GM23338 (cell line): Measurements from ENCODE around the gene SUMF1. TPM values are rescaled to one million over a fixed set of nuclear protein-coding genes. Genes with fewer than 3 reads are reported as not detected.

Experiments used
- ATAC-seq: fragments of 200-7000 bp; cut with Tn5 transposase; 3 replicates; pipeline ENCODE4 v1.9.1; 2020
- DNase-seq: peaks from one replicate; pipeline ENCODE4 v3.0.0-alpha.2; 2015; ENCODE audit warnings: low spot score
- H2AFZ ChIP-seq: fragments of 200-600 bp; sonication (generic); 2 replicates; pipeline ENCODE4 v1.8.0; 2016; ENCODE audit warnings: antibody characterized with exemption, mild to moderate bottlenecking, moderate library complexity
- H3F3A ChIP-seq: fragments of 200-600 bp; sonication (generic); replicated peaks from 2 replicates; pipeline ENCODE4 v1.8.0; 2017; ENCODE audit warnings: antibody characterized with exemption, mixed run types, low read depth
- H3K27ac ChIP-seq: fragments of 200-600 bp; sonication (generic); 2 replicates; pipeline ENCODE4 v1.6.1; 2016; ENCODE audit warnings: low read depth
- H3K27me3 ChIP-seq: fragments of 200-600 bp; sonication (generic); 2 replicates; pipeline ENCODE4 v1.8.0; 2016; ENCODE audit warnings: mild to moderate bottlenecking, mixed run types, moderate library complexity; ENCODE audit not compliant: insufficient read depth
- H3K36me3 ChIP-seq: fragments of 200-600 bp; sonication (generic); 2 replicates; pipeline ENCODE4 v1.8.0; 2016; ENCODE audit warnings: mild to moderate bottlenecking; ENCODE audit not compliant: insufficient read depth
- H3K4me1 ChIP-seq: fragments of 200-600 bp; sonication (generic); 2 replicates; pipeline ENCODE4 v1.8.0; 2016; ENCODE audit warnings: mild to moderate bottlenecking, moderate library complexity; ENCODE audit not compliant: insufficient read depth
- H3K4me2 ChIP-seq: fragments of 200-600 bp; sonication (generic); 2 replicates; pipeline ENCODE4 v1.7.1; 2017; ENCODE audit warnings: mixed run types
- H3K4me3 ChIP-seq: fragments of 200-600 bp; sonication (generic); 2 replicates; pipeline ENCODE4 v1.6.1; 2016; ENCODE audit warnings: mixed run types
- H3K79me2 ChIP-seq: fragments of 200-600 bp; sonication (generic); replicated peaks from 2 replicates; pipeline ENCODE4 v1.8.0; 2017; ENCODE audit warnings: mild to moderate bottlenecking; ENCODE audit not compliant: insufficient read depth
- H3K9me2 ChIP-seq: fragments of 200-600 bp; sonication (generic); 2 replicates; pipeline ENCODE4 v1.8.0; 2017; ENCODE audit not compliant: insufficient read depth
- H4K20me1 ChIP-seq: fragments of 200-600 bp; sonication (generic); replicated peaks from 2 replicates; pipeline ENCODE4 v1.8.0; 2017; ENCODE audit warnings: mild to moderate bottlenecking; ENCODE audit not compliant: insufficient read depth
- H3K27ac Mint-ChIP-seq: 2 replicates; pipeline ENCODE4 v1.8.0; 2020; ENCODE audit warnings: inconsistent platforms, mild to moderate bottlenecking, moderate library complexity, mixed read lengths
- H3K27me3 Mint-ChIP-seq: 3 replicates; pipeline ENCODE4 v1.8.0; 2022; ENCODE audit warnings: low read depth, mild to moderate bottlenecking, moderate library complexity, mixed read lengths, inconsistent platforms; ENCODE audit not compliant: insufficient read depth, poor library complexity
- H3K36me3 Mint-ChIP-seq: 3 replicates; pipeline ENCODE4 v1.8.0; 2021; ENCODE audit warnings: low read depth, mild to moderate bottlenecking, inconsistent platforms, moderate library complexity, mixed read lengths
- H3K4me1 Mint-ChIP-seq: 3 replicates; pipeline ENCODE4 v1.8.0; 2020; ENCODE audit warnings: mild to moderate bottlenecking, inconsistent platforms, mixed read lengths
- H3K4me3 Mint-ChIP-seq: 3 replicates; pipeline ENCODE4 v1.8.0; 2021; ENCODE audit warnings: moderate library complexity, mild to moderate bottlenecking, inconsistent platforms, mixed read lengths
- H3K9me3 Mint-ChIP-seq: 3 replicates; pipeline ENCODE4 v1.8.0; 2020; ENCODE audit warnings: moderate library complexity, mild to moderate bottlenecking, inconsistent platforms, mixed read lengths
- CREB1 ChIP-seq: fragments of 250-450 bp; sonication (Bioruptor Pico); IDR thresholded peaks from 2 replicates; pipeline ENCODE4 v1.5.0; 2020; ENCODE audit warnings: low read depth, mild to moderate bottlenecking, moderate library complexity
- EZH2 ChIP-seq: fragments of 200-600 bp; sonication (generic); IDR thresholded peaks from one replicate; pipeline ENCODE4 v1.8.0; 2017; ENCODE audit warnings: antibody characterized with exemption, mild to moderate bottlenecking, low read depth; ENCODE audit not compliant: unreplicated experiment
- EZH2phosphoT487 ChIP-seq: fragments of 200-600 bp; sonication (generic); IDR thresholded peaks from one replicate; pipeline ENCODE4 v1.8.1; 2018; ENCODE audit warnings: antibody characterized with exemption; ENCODE audit not compliant: unreplicated experiment
- JUNB ChIP-seq: IDR thresholded peaks from one replicate; pipeline ENCODE4 v1.6.1; 2016; ENCODE audit warnings: antibody characterized with exemption; ENCODE audit not compliant: unreplicated experiment
- NANOG ChIP-seq: IDR thresholded peaks from 2 replicates; pipeline ENCODE4 v1.6.1; 2016; ENCODE audit warnings: antibody characterized with exemption, borderline replicate concordance
- POLR2AphosphoS5 ChIP-seq: IDR thresholded peaks from 2 replicates; pipeline ENCODE4 v1.6.1; 2016; ENCODE audit warnings: antibody characterized with exemption, low read depth
- REST ChIP-seq: IDR thresholded peaks from one replicate; pipeline ENCODE4 v1.6.1; 2018; ENCODE audit warnings: antibody characterized with exemption; ENCODE audit not compliant: unreplicated experiment
- STAT1 ChIP-seq: IDR thresholded peaks from one replicate; pipeline ENCODE4 v1.6.1; 2016; ENCODE audit warnings: antibody characterized with exemption; ENCODE audit not compliant: unreplicated experiment
- ZNF114 ChIP-seq: fragments of 250-450 bp; sonication (Bioruptor Pico); IDR thresholded peaks from 2 replicates; pipeline ENCODE4 v1.5.0; 2020; ENCODE audit warnings: mild to moderate bottlenecking, moderate library complexity
- ZNF331 ChIP-seq: fragments of 250-450 bp; sonication (Bioruptor Pico); IDR thresholded peaks from 2 replicates; pipeline ENCODE4 v1.5.0; 2020; ENCODE audit warnings: low read depth, mild to moderate bottlenecking, moderate library complexity
- ZNF462 ChIP-seq: fragments of 250-450 bp; sonication (Bioruptor Pico); IDR thresholded peaks from 2 replicates; pipeline ENCODE4 v1.5.0; 2020; ENCODE audit warnings: mild to moderate bottlenecking, moderate library complexity
- polyA plus RNA-seq: library from polyadenylated mRNA; unstranded; fragments of >200 nt; fragmentation: Nextera tagmentation; extraction: Ambion mirVana; gene quantifications from 2 replicates; pipeline ENCODE4 v1.2.1, GENCODE V29; 2016
- total RNA-seq: library from RNA; depleted of rRNA; stranded (reverse); fragments of >200 nt; shearing (Covaris generic); gene quantifications from 2 replicates; pipeline ENCODE4 v1.2.3, GENCODE V29; 2014

Gene SUMF1
- total and polyA plus RNA-seq, 2 experiments from 2014 or later, result 6.9 to 20.3 TPM

- TF ChIP-seq ZNF462 (no peak), JUNB (no peak), ZNF331 (CRISPR knock-in tag) (no peak), CREB1 (CRISPR knock-in tag) (no peak), ZNF114 (CRISPR knock-in tag) (no peak), NANOG (no peak), STAT1 (no peak), POLR2AphosphoS5 (no peak), EZH2phosphoT487 (no peak)
These were observed 18.9 kb downstream of the SUMF1 start (continued) for GRCh38 chr3:4448187-4448586.

GRCh38 chr3:4447295-4447999, 19.6 kb downstream of the SUMF1 start:
- Histone ChIP-seq H3F3A (no peaks in the 10 kb centered on the region), H3K79me2 (no peaks in the 10 kb centered on the region), H3K9me2 (peaks cover 10% of the 10 kb centered on the region), H3K27me3 (no peaks in the 10 kb centered on the region), H3K4me3 (peak overlapping the region; percentile 28; the same call in 1 of the 2 replicates), H3K4me2 (peak overlapping the region; percentile 74), H3K27ac (no peak overlapping the region), H2AFZ (no peak overlapping the region), H3K4me1 (peaks cover 18% of the 10 kb centered on the region), H3K36me3 (no peaks in the 10 kb centered on the region), H4K20me1 (no peaks in the 10 kb centered on the region)
- DNase-seq, result no peak
- Mint-ChIP-seq H3K4me1 (peaks cover 18% of the 10 kb centered on the region), H3K27ac (no peak overlapping the region), H3K9me3 (no peaks in the 10 kb centered on the region), H3K36me3 (peaks cover 6% of the 10 kb centered on the region; the same call in 2 of the 3 replicates), H3K27me3 (no peaks in the 10 kb centered on the region), H3K4me3 (no peak overlapping the region)
- ATAC-seq, result peak; percentile 63
- TF ChIP-seq CREB1 (CRISPR knock-in tag) (no peak), NANOG (no peak), JUNB (no peak), EZH2 (no peak), ZNF114 (CRISPR knock-in tag) (no peak), REST (no peak)
